Ovary (tissue), 10 donors: ENCODE measurements around the gene ZC4H2. TPM values are rescaled to one million over a fixed set of nuclear protein-coding genes. Genes with fewer than 3 reads are reported as not detected.
"Not testable (repeated sequence)": the region's sequence is repeated elsewhere in the genome, so short reads cannot be mapped to it uniquely, and the experiment has no call there.

ENCODE experiments used
- DNase-seq, 5 donors: peaks; one replicate each; pipeline ENCODE4 v3.0.0-alpha.2; 2019 to 2020
- H3K27ac ChIP-seq, 2 donors: fragments of 200-600 bp; one replicate each; pipeline versions ENCODE4 v1.5.1 to v1.8.0; 2019 to 2022
- H3K27me3 ChIP-seq: fragments of 200-600 bp; one replicate; pipeline ENCODE4 v1.8.0; 2022
- H3K36me3 ChIP-seq: fragments of 200-600 bp; sonication (generic); one replicate; pipeline ENCODE4 v1.5.1; 2019
- H3K4me1 ChIP-seq: one replicate; pipeline ENCODE4 v1.8.1; 2013; ENCODE audit warnings: mild to moderate bottlenecking, moderate library complexity; ENCODE audit not compliant: insufficient read depth
- H3K4me3 ChIP-seq: fragments of 200-600 bp; sonication (generic); one replicate; pipeline ENCODE4 v1.5.1; 2017
- H3K9me3 ChIP-seq, 2 donors: fragments of 200-600 bp in 1 of 2; sonication (generic) in 1 of 2; one replicate each; pipeline versions ENCODE4 v1.5.1 to v1.8.1; 2013 to 2019; ENCODE audit warnings: mild to moderate bottlenecking in 1 of 2, moderate library complexity in 1 of 2
- EP300 ChIP-seq: sonication (generic); formaldehyde crosslinking; IDR thresholded peaks from one replicate; pipeline ENCODE4 v1.6.1; 2017; ENCODE audit warnings: antibody characterized with exemption
- POLR2A ChIP-seq: fragments of 450-650 bp; IDR thresholded peaks from one replicate; pipeline ENCODE4 v1.6.1; 2017; ENCODE audit warnings: antibody characterized with exemption, mild to moderate bottlenecking, moderate library complexity
- WGBS, 3 donors: extraction: QIAGEN DNeasy Blood & Tissue Kit in 1 of 3; methylation state at CpG; one replicate each; pipeline versions ENCODE4 v1.1.5 to v1.1.7; 2013 to 2017; 5-methylcytosine and 5-hydroxymethylcytosine counted together
- intact Hi-C, 4 donors: fragments of 100-400 bp; cut with DNase I; formaldehyde crosslinking; loops; one replicate each; pipeline versions ENCODE4 v1.11.0 to v1.15.1; 2022 to 2023
- long read RNA-seq, 3 donors: library from polyadenylated mRNA in 2 of 3; unstranded in 2 of 3; transcript quantifications; one replicate each; pipeline ENCODE4 v2.0.0 and lab custom pipeline, GENCODE V29; 2021 to 2026
- polyA plus RNA-seq, 2 donors: library from polyadenylated mRNA; stranded (reverse); fragments of 200-250 nt in 1 of 2; fragments of 350-450 nt in 1 of 2; fragmentation: Illumina TruSeq in 1 of 2; extraction: RNeasy Lipid Tissue Mini Kit (QIAGEN cat#74804) in 1 of 2; gene quantifications; one replicate each; pipeline ENCODE4 v1.2.3, GENCODE V29; 2013 to 2014
- total RNA-seq, 7 donors: library from RNA; depleted of rRNA in 2 of 7; stranded (reverse); fragments of >200 nt in 2 of 7; fragmentation: NEBNext Ultra II Directional in 3 of 7; extraction: Animal tissue kit (Norgen Biotek cat#: 25700) in 3 of 7; gene quantifications; one replicate each; pipeline versions ENCODE4 v1.1.0 to v1.2.4, GENCODE V29; 2016 to 2023
- TF ChIP-seq, protein P1 (sequence below), 3 donors: fragments of 450-650 bp in 2 of 3; fragments of 200-600 bp in 1 of 3; IDR thresholded peaks; one replicate each; pipeline versions ENCODE4 v1.5.1 to v1.8.0; 2016 to 2022; ENCODE audit warnings: antibody characterized with exemption in 3 of 3, mild to moderate bottlenecking in 1 of 3
- donor health status: DM: no; HTN: no; CAD: no; lungs with moderate emphysema.
- donor health status: DM: no; HTN: no; CAD: no.
- donor health status: Bipolar disorder and iron deficiency.
- donor health status: DM: yes; HTN: yes; CAD: no.
- donor health status: DM: no; HTN: no; CAD: no.
- donor health status: DM: yes; HTN: yes; CAD: no.

Gene ZC4H2, protein sequence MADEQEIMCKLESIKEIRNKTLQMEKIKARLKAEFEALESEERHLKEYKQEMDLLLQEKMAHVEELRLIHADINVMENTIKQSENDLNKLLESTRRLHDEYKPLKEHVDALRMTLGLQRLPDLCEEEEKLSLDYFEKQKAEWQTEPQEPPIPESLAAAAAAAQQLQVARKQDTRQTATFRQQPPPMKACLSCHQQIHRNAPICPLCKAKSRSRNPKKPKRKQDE
- total RNA-seq (10 to 100 TPM in 5 of 7 donors, 1 to 10 TPM in 2; 9.3 to 16.2 (median 11.8) TPM), polyA plus RNA-seq (10 to 100 TPM in 1 of 2 donors, 1 to 10 TPM in 1; 9.5 to 23.0 TPM)
- long read RNA-seq, donor 1, transcript ZC4H2-202 (5 exons, 2,184 nt), result minor isoform, 10 of 32 reads
- long read RNA-seq, donor 1, transcript ZC4H2-207 (5 exons, 606 nt), result major isoform, 17 of 32 reads
- long read RNA-seq, donor 1, partial matches to known transcripts, result 1 of 32 reads
- long read RNA-seq, donor 1, other reads (novel, unspliced or antisense), result 4 of 32 reads
- long read RNA-seq, donor 2, partial matches to known transcripts, result 0 of 7 reads
- long read RNA-seq, donor 2, other reads (novel, unspliced or antisense), result 0 of 7 reads
- long read RNA-seq, donor 3, transcript ZC4H2-207 (5 exons, 606 nt), result major isoform, 5 of 13 reads
- long read RNA-seq, donor 3, partial matches to known transcripts, result 1 of 13 reads
- long read RNA-seq, donor 3, other reads (novel, unspliced or antisense), result 3 of 13 reads

DNA sequence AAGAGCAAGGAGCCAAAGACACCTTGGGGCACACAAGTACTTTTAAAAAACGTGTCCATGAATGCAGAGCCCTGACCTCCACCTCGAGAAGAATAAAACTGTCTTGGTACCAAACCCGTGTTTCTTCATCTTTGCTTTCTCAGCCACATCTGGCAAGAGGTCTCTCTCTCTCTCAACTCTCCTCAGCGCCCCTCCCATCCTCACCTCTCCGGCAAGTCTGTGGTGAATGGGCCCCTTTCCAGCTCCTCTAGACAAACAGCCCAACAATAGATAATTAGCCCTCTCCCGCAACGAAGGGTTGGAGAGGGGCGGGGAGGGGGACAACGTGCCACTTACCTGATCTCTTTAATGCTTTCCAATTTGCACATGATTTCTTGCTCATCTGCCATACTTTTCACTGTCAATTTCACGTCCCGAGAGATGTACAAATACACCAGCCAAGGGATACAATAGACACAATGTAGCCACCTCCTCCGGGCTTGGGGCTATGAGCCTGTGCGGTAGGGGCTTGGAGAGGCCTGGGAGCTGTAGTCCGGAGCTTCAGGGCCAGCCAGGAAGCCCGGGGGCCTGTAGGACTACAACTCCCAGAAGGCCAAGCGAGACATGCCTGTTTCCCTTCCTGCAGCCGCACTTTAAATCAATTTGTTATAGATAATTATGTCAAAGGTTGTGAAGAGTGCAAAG, at the start of gene ZC4H2:
Gene ZC4H2 (minus strand): TSS at position 462 of the 684 bp plus-strand sequence. CDS start 73 bp downstream, at position 389.
- peak; percentile 63 to 71 (median 70) for DNase-seq
- intact Hi-C loops, result no loop called here

DNA sequence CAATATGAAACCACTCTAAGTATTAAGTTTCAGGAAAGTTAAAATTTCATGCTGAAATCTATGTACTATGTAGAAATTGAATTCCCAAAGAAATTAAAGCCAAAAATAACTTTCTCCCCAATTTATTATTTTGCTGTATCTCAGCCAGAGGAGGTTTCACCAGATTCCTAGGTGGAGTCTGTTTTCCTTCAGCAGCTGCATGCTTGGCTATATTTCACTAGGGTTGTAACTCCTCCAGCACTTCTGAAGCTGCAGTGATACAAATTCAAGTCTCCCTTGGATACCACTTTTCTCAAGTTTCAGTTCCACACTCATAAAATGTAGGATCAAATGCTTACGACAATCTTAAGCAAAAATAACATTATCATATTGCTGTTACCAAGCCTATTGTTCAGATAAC, 41.2 kb upstream of the ZC4H2 start:
- H3K4me3 ChIP-seq, result no peak overlapping the region
- no peak for TF ChIP-seq EP300
- TF ChIP-seq POLR2A, result no peak
- TF ChIP-seq, protein P1, sequence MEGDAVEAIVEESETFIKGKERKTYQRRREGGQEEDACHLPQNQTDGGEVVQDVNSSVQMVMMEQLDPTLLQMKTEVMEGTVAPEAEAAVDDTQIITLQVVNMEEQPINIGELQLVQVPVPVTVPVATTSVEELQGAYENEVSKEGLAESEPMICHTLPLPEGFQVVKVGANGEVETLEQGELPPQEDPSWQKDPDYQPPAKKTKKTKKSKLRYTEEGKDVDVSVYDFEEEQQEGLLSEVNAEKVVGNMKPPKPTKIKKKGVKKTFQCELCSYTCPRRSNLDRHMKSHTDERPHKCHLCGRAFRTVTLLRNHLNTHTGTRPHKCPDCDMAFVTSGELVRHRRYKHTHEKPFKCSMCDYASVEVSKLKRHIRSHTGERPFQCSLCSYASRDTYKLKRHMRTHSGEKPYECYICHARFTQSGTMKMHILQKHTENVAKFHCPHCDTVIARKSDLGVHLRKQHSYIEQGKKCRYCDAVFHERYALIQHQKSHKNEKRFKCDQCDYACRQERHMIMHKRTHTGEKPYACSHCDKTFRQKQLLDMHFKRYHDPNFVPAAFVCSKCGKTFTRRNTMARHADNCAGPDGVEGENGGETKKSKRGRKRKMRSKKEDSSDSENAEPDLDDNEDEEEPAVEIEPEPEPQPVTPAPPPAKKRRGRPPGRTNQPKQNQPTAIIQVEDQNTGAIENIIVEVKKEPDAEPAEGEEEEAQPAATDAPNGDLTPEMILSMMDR (IDR thresholded peaks at IDR 0.05), result no peak
- 21 to 39% (median 28%) methylated on average over 1 of the region's 1 CpG for WGBS, 3 donors
- no peaks in the 10 kb centered on the region for H3K36me3 ChIP-seq
- H3K27ac ChIP-seq, result no peak overlapping the region
- no peaks in the 10 kb centered on the region for H3K9me3 ChIP-seq
- DNase-seq, result no peak
- intact Hi-C loops, result no loop called here
- no peaks in the 10 kb centered on the region for H3K4me1 ChIP-seq
- no peaks in the 10 kb centered on the region for H3K27me3 ChIP-seq

More for the DNA sequence above, at the start of gene ZC4H2:
- no peaks in the 10 kb centered on the region for H3K27me3 ChIP-seq
- no peaks in the 10 kb centered on the region for H3K4me1 ChIP-seq
- peak within 1 kb of the TSS in 1 of 2 donors; percentile 27 for H3K27ac ChIP-seq
- H3K4me3 ChIP-seq, result peak within 1 kb of the TSS; percentile 46
- H3K36me3 ChIP-seq, result no peaks in the 10 kb centered on the region
- WGBS, 3 donors, result 15 to 23% (median 21%) methylated on average over 17 of the region's 17 CpGs
- H3K9me3 ChIP-seq, result no peaks in the 10 kb centered on the region
- TF ChIP-seq EP300 (no peak), POLR2A (no peak)
- TF ChIP-seq, protein P1 (IDR thresholded peaks at IDR 0.05), result no peak

DNA sequence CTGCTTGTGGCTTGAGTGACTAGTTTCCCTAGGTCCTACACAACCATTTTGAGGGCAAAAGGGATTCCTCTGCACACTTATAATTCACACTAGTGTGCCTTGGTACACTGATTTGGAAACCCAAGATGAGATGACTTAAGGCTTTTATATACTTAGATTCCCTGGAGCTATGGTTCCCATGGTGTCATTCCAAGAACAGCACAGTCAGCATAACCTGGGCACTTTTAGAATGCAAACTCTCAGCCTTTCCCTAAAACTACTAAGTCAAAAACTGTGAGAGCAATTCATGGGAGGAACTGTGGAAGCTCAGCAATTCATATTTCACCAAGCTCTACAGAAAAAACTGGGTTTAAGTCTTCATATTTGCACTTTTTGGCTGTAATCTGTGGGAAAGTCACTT, 38.0 kb upstream of the ZC4H2 start:
- TF ChIP-seq, protein P1 (IDR thresholded peaks at IDR 0.05), result no peak
- TF ChIP-seq EP300 (no peak), POLR2A (no peak)
- intact Hi-C loops, result no loop called here
- H3K27me3 ChIP-seq, result no peaks in the 10 kb centered on the region
- H3K4me1 ChIP-seq, result no peaks in the 10 kb centered on the region
- H3K36me3 ChIP-seq, result no peaks in the 10 kb centered on the region
- H3K4me3 ChIP-seq, result no peak overlapping the region
- DNase-seq, result no peak
- H3K9me3 ChIP-seq, result no peaks in the 10 kb centered on the region
- no peak overlapping the region for H3K27ac ChIP-seq

DNA sequence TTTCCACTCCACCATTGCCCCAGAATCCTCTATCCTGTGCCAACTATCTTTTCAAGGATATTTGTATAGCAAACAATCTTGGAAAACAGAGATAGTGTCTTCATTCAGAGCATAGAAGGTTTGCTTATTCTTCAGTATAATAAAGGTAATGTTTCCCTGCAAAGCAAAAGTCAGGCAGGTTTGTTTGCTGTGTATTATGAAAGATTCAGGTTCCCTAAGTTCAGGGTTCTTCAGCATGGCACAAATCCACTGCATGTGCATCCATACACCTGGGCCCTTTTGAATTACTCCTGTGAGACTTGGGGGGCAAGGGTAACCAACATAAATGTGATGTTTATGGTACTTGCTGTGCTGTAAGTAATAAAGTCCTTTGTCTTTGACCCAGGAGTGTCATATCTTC, 33.2 kb upstream of the ZC4H2 start:
- H3K27ac ChIP-seq, result no peak overlapping the region
- TF ChIP-seq, protein P1 (IDR thresholded peaks at IDR 0.05), result no peak
- no peak for TF ChIP-seq EP300
- no peak for TF ChIP-seq POLR2A
- H3K36me3 ChIP-seq, result no peaks in the 10 kb centered on the region
- H3K27me3 ChIP-seq, result no peaks in the 10 kb centered on the region
- intact Hi-C loops, result no loop called here
- no peak overlapping the region for H3K4me3 ChIP-seq
- H3K9me3 ChIP-seq, result no peaks in the 10 kb centered on the region
- no peak for DNase-seq
- H3K4me1 ChIP-seq, result no peaks in the 10 kb centered on the region

DNA sequence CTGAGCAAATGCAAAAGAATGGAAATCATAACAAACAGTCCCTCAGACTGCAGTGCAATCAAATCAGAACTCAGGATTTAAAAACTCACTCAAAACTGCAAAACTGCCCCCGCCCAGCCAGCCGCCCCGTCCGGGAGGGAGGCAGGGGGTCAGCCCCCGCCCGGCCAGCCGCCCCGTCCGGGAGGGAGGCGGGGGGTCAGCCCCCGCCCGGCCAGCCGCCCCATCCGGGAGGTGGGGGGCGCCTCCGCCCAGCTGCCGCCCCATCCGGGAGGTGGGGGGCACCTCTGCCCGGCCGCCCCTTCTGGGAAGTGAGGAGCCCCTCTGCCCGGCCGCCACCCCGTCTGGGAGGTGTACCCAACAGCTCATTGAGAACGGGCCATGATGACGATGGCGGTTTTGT, 26.0 kb upstream of the ZC4H2 start:
- H3K36me3 ChIP-seq, H3K9me3 ChIP-seq, H3K4me1 ChIP-seq, intact Hi-C loops, DNase-seq, H3K27me3 ChIP-seq, H3K4me3 ChIP-seq, H3K27ac ChIP-seq: not testable (repeated sequence)
- 92 to 93% (median 93%) methylated on average over 23 to 26 of the region's 26 CpGs for WGBS, 3 donors
